ENCODE results near the gene ATP5F1A.
"Not testable (repeated sequence)": the region's sequence is repeated elsewhere in the genome, so short reads cannot be mapped to it uniquely, and the experiment has no call there.

ATP5F1A gene

DNA sequence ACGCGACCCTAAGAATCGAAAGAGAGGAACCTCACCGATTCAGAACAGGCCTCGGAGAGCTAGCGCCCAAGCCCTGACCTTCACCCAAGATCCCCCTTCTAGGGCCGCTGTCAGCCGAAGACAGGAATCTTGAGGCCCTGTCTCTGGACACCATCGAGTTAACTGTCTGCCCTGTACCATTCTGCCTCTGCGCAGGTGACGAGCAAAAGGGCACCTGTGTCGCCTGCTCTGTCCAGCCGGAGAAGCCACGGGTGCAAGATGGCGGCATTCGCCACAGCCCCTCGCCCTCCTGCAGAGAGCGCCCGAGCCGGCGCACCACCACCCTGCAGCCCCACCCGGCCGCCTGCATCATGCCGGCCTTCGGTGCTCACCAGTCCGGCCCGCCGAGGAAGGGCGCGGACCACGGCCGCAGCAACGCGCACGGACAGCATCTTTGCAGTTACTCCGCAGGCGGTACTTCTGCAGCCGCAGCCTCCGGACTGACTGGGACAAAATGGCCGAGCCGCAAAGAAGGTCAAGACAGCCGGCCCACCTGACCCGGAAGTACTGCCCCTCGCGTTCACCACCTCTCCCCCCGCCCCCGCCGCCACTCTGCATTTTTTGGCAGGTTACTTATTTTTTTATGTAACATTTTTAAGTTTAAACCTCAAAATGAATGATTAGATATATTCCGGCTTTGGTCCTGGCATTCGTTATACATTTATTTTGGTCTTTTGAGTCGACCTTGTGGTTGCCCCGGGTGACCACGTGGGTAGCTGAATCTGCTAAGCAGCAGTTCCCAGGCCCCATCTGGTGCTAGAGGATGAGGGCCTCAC lies at the start of gene ATP5F1A:
Gene ATP5F1A (minus strand): TSS at position 496 of the 815 bp plus-strand sequence. CDS start 65 bp downstream, at position 431.
- DNase-seq: peak; percentile 86 to 87

DNA sequence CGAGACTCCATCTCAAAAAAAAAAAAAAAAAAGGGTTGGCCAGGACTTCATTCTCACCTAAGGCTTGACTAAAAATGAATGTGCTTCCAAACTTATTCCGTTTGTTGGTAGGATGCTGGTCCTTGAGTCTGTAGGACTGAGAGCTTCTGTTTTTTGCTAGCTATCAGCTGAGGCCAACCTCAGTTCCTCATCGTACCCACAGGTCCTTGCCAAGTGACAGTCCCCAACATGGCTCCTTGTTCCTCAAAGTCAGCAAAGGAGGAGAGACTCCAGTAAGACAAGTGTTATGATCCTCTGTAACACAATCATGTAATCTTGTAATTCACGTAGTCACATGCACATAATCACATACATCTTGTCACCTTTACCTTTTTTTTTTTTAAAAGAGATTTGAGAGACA lies 43.1 kb upstream of the ATP5F1A start:
- no peak for DNase-seq

DNA sequence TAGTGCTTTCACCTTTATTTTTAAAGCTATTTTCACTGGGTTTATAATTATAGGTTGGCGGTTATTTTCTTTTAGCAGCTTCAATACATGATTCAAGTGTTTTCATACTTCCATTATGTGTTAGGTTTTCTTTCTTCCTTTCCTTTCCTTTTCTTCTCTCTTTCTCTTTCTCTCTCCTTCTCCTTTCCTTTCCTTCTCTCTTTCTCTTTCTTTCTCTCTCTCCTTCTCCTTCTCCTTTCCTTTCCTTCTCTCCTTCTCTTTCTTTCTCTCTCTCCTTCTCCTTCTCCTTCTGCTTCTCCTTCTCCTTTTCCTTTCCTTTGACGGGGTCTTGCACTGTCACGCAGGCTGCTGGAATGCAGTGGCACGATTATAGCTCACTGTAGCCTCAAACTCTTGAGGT lies 42.1 kb upstream of the ATP5F1A start:
- DNase-seq: no peak

DNA sequence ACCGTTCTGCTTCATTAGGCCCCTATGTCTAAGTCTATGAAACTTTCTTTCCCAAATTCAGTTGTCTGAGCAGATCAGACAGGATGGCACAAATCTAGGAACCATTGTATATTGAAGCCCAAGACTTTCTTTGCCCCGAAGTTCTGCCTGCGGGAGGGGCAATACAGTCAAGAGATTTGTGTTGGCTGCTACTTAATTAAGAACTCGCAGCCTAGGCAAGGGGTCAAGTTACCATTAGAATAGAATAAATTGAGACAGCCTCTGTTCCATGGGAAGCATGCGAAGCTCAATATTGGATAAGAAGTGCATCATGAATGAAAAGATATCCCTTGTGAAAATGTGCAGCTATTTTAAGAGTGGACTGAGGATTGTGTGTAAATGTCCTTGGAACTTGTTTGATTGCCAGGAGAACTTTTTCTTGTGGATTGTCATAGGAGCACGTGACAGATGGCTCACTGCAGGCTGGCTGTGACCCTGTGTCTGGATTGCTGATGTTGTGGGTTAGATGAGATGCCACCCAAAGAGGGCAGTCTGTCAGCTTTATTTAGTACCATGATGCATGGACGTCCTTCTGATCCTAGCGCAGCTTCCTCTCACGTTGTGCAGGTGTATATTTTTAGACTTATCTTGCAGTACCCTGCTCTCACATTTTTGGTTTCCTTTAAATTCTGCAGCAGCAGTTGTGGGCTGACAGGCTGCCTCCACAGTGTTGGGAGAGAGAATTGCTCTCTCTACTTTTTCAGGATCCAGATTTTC lies 37.0 kb upstream of the ATP5F1A start:
- no peak for DNase-seq

DNA sequence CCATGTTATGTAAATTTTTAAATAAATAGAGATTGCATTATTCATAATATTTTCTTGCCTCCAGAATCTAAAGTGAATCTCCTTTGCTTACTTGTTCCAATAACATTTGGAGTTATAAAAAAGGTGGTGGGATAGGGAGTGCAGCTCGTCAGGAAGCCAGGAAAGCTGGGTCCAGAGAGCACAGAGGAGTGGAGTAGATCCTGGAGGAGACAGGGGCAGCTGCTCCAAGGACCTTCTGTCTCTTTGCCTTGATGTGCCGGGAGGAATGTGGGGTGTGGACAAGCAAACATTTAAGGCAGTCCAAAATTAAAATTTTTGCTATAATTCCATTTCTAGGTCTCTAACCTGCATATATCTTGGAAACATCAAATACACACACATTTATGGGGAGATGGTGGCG lies 35.4 kb upstream of the ATP5F1A start:
- no peak for DNase-seq

DNA sequence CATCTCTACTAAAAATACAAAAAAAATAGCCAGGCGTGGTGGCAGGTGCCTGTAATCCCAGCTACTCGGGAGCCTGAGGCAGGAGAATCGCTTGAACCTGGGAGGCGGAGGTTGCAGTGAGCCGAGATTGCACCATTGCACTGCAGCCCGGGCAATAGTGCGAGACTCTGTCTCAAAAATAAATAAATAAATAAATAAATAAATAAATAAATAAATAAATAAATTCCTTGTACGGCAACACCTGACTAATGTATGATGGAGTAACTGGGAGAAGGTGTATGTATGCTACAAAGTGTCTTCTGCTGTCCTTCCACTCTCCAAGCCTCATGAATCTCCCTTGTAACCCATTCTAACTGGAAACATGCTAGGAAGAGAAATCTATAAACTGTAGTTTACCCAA lies 32.5 kb upstream of the ATP5F1A start:
- not testable (repeated sequence) for DNase-seq

DNA sequence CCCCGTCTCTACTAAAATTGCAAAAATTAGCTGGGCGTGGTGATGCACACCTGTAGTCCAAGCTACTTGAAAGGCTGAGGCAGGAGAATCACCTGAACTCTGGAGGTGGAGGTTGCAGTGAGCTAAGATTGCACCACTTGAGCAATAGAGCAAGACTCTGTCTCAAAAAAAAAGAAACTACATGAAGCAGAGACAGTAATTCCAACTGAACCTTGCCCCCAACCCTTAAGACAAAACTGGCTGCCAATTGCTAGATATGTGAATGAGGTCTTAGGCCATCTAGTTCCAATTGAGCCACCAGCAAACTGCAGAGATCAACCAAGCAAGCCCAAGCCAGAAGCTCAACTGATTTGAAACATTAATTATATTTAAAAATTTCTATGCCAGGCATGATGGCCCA lies 32.0 kb upstream of the ATP5F1A start:
- DNase-seq: no peak

DNA sequence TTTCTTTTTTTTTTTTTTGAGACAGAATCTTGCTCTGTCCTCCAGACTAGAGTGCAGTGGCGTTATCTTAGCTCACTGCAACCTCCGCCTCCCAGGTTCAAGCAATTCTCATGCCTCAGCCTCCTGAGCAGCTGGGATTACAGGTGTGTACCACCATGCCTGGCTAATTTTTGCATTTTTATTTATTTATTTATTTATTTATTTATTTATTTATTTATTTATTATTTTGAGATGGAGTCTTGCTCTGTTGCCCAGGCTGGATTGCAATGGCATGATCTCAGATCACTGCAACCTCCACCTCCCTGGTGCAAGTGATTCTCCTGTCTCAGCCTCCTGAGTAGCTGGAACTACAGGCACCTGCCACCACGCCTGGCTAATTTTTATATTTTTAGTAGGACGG lies 28.5 kb upstream of the ATP5F1A start:
- DNase-seq: not testable (repeated sequence)

DNA sequence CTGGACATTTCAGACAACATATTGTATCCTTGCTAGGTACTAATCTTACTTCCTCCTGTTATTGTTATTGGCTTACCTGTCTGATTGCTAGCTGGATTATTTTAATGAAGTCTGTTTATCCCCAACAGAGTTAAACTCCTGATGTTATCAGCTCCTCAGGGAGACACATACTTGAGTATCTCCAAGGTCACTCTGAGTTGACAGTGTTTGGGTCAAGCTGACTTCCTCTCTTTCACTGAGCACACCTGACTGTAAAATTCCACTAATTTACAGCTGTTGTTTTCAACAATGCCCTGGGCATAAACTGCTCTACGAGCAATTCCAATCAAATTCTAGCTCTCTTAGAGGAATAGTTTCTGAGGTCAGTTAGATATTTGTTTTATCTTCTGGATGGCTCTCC lies 15.7 kb upstream of the ATP5F1A start:
- DNase-seq: no peak

DNA sequence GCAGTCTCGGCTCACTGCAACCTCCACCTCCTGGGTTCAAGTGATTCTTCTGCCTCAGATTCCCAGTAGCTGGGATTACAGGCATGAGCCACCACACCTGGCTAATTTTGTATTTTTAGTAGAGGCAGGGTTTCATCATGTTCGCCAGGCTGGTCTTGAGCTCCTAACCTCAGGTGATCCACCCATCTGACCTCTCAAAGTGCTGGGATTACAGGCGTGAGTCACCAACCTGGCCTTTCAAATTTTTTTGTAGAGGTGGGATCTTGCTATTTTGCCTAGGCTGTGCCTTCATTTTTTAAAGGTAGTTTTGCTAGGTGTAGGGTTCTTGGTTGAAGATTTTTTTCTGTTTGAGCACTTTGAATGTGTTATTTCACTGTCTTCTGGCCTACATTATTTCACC lies 12.3 kb upstream of the ATP5F1A start:
- no peak for DNase-seq

DNA sequence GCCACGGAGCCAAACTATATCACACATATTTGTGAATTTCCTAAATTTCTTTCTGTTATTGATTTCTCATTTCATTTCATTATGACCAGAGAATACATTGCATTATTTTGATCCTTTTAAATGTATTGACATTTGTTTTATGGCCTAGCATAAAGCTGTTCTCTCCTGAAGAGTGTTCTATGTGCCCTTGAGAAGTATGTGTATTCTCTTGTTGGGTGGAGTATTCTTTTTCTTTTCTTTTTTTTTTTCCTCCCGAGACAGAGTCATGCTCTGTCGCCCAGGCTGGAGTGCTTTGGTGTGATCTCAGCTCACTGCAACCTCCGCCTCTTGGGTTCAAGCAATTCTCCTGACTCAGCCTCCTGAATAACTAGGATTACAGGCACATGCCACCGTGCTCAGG lies 11.3 kb upstream of the ATP5F1A start:
- DNase-seq: no peak

DNA sequence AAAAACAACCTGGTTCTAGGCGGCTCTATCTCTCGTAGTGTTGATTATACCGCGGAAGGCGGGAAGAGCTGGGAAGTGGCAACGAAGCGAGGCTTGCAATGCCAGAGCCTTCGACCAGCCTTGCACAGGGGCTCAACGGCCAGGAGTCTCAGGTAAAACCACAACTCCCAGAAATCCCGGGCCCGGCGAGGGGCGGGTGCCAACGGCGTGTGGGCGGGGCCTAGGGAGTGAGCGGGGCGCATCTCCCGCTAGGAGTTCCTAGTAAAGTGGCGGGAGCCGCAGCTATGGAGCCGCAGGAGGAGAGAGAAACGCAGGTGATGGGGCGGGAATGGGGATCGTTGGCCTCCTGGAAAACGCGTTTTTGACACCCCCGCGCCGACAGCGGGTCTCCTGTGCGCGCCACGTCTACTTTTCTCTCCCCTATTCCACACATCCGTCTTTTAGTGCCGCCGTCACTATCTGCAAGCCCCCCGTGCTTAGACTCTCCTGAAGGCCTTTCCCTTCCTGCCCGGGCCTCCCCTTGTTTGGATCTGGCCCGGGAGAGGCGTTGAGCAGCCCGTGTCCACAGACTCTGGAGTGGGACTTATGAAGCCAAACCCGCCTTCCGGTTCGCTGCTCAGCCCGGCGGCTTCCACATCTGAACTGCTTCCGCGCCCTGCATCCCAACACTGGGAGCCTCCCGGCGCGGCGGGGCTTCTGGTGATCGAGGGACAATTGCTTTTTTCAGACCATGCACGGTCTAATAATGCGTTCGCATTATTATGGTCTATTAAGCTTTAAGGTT lies 6.2 kb upstream of the ATP5F1A start, which contains the start of gene HAUS1:
Gene HAUS1 (plus strand): TSS at position 258 of the 784 bp plus-strand sequence. CDS start 27 bp downstream, at position 285.
- peak; percentile 49 to 63 for DNase-seq

DNA sequence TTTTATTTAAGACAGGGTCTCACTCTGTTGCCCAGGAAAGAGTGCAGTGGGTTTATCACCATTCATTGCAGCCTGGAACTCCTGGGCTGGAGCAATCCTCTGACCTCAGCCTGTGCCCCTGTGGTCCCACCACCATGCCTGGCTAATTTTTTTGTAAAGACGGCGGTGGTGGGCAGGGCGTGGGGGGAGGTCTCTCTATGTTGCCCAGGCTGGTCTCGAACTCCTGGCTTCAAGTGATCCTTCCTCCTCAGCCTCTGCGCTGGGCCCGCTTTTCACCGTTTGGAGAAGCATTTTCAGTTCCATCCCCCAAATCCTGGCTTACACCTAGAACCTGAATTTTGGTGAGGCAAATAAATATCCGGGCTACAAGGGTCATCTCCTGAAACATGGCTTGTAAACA lies 1.4 kb upstream of the ATP5F1A start:
- no peak for DNase-seq

DNA sequence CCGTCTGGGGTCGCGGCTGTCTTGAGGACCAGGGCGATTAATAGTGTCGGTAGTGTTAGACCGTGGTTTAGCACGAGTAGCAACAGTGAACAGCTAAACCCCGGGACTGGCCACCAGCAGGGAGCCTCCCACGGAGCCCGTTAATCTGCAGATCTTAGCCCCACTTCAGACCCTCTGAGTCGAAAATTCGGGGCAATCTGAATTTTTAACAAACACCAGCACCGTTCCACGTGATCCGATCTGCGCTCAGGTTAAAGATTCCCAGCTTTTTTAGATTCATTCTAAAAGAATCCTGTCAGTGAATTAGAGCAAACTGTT lies 479 bp upstream of the ATP5F1A start:
- DNase-seq: no peak

DNA sequence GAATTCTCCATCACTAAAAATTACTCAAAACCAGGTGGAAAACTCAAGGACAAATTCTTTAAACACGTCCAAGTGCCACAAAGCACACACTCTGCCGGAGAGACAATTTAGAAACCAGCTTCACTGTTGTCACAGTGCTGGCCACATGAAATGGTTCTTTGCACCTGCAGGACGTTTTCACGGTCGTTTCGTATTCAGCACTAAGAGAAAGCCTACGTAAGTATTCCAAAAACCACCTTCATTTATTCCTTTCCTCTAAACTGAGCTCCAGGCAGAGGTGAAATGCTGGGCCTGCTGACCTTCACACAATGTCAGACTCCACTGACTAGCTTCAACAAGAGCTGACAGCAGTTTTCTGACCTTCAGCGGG lies 680 bp downstream of the ATP5F1A start:
- DNase-seq: no peak

DNA sequence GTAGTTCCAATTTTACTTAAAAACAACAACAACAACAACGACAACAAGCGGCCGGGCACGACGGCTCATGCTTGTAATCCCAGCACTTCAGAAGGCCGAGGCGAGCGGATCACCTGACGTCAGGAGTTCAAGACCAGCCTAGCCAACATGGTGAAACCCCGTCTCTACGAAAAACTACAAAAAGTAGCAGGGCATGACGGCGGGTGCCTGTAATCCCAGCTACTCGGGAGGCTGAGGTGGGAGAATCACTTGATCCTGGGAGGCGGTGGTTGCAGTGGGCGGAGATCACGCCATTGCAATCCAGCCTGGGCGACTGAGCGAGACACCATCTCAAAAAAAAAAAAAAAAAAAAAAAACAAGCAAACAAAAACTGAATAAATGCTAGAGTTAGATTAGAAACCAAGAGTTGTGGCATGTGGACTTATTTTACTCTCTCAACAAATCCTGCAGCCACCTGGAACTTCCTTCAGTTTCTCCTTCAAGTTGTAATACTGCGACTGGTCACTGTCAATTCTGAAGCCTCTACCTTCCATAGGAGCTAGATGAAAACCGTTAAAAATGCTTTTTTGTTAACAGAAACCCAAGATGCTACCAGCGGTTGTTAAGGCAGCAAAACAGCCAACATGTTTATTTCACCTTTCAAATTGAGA lies 1.3 kb downstream of the ATP5F1A start:
- no peak for DNase-seq

DNA sequence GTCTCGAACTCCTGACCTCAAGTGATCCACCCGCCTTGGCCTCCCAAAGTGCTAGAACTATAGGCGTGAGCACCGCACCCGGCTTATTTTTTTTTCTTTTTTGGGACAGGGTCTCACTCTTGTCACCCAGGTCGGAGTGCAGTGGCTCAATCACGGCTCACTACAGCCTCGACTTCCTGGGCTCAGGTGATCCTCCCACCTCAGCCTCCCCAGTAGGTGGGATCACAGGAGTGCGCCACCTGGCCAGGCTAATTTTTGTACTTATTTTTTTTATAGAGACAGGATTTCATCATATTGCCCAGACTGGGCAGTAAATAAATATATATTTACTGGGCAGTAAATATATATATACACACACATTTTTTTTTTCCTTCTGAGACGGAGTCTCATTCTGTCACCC lies 2.6 kb downstream of the ATP5F1A start:
- no peak for DNase-seq

DNA sequence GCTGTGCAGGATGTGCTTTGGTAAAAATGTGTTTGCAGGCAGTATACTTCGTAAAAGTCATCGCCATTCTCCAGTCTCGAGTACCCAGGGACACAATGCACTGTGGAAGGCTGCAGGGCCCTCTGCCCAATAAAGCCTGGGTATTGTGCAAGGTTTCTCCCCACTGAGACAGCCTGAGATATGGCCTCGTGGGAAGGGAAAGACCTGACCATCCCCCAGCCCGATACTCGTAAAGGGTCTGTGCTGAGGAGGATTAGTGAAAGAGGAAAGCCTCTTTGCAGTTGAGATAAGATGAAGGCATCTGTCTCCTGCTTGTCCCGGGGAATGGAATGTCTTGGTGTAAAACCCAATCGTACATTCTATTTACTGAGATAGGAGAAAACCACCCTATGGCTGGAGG lies 9.6 kb downstream of the ATP5F1A start:
- DNase-seq: not testable (repeated sequence)

DNA sequence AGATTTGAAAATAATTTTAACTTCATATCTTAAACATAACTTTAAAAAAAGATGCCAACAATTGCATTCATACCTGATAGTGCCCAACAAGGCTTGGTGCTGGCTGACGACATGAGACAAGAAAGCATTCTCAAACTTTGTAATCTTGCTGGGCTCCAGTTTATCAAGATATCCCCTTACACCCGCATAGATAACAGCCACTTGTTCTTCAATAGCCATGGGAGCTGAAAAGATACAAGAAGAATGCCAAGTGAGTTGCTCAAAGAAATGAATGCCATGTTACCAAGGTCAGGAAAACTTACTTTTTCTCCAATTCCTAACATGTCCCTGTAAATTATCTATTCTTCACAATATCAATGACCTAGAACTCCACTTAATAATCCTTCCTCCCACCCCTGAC lies 13.7 kb downstream of the ATP5F1A start:
- DNase-seq: no peak

DNA sequence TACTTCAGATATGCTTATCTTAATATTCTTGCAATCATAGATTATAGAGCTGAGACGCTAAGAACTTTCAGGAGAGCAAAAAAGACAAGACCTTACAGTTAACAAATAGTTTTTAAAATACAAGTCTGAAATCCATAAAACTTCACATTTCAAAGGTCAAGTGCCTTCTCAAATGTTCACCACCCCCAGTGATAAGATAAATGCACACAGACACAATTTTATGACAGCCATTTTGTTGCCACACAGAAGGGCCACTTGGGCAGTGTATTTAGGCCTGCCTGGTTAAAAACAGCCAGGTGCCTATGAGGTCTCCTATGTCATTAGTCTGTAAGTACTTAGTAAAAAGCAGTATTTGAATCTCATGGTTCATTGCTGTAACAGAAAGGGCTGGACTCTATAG lies 17.9 kb downstream of the ATP5F1A start:
- no peak for DNase-seq

DNA sequence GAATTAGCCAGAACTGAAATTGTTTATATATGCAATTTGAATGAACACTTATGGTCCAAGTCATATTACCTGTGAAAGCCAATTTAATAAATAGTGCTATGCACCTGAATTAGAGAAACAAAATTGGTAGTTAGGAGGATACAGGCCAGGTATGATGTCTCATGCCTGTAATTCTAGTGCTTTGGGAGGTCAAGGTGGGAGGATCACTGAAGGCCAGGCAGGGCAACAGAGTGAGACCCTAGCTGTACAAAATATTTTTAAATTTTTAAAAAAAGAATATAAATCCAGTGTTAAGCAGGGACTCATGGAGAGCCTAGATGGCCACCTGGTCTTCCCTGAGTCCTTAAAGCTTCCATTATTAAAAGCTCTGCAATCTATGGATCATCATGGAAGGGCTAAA lies 18.8 kb downstream of the ATP5F1A start:
- DNase-seq: no peak

DNA sequence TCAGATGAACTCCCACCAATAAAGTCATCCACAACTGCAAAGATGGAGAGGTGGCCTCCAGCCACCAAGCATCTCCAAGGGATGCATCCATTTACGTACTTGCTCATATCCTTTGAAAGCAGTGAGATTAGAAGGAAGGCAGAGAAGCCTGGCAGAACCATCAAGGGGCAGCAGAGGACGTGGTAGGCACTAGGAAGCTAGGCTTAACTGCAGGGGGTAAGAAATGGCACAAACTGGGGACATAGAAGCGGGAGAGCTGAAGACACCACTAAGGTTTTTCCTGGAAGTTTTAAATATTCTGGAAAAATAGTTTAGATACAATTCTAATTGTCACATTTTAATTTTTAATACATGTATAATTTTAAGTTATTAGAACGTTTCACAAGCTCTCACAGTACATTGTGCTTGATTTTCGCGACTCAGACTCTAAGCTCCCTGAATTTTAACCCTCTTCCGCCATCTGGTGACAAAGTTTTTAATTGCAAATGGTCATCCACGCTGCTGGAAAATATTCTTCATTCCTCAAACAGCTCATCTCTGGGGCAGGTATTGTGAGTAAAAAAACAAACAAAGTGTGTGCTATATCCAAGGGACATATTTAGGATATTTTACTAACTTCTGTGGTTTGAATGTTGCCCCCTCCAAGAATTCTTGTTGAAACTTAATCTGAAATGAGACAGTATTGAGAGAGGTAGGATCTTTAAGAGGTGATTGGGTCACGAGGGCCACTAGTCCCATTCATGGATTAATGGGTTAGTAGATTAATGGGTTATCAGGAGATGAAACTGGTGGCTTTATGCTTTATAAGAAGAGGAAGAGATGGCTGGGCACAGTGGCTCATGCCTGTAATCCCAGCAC lies 24.4 kb downstream of the ATP5F1A start:
- peak in 1 of 2 donors; percentile 72 for DNase-seq
